Astrocyte (in vitro differentiated cells and primary cell): ENCODE results near the gene PLAC1.

ENCODE experiments used
- CTCF ChIP-seq: IDR thresholded peaks from 2 replicates; pipeline ENCODE4 v1.5.1; 2011; ENCODE audit warnings: low read depth, mild to moderate bottlenecking, inconsistent platforms, low read length, moderate library complexity; ENCODE audit not compliant: insufficient read depth
- EZH2 ChIP-seq: IDR thresholded peaks from 2 replicates; pipeline ENCODE4 v1.6.1; 2012; ENCODE audit warnings: mild to moderate bottlenecking, low read length, inconsistent platforms; ENCODE audit not compliant: insufficient read depth

DNA sequence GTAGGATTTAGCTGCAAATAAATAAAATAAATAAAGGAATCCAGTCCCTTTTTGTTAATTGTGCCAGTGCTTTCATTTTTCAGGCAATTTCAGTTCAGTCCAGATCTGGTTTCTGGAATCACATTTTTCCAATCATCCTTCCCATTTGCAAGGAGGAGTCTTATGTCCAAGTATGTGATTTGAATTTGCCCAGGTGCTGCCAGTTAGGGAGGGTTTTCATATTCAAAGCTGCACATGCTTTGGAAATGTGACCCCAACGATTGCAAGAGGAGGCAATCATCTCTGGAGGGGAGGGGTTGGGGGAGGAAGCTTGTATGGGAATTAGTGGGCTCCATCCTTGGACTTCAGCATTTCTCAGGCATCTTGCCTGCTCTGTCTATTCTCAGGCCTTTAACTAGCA, 4.4 kb downstream of the PLAC1 start:
- TF ChIP-seq EZH2, result no peak
- no peak for TF ChIP-seq CTCF
